GM21390 (cell line): ENCODE results near the gene MYEOV.

Source experiments
- ATAC-seq: cut with Tn5 transposase; IDR thresholded peaks from one replicate; pipeline ENCODE4 v1.9.1; 2021; ENCODE audit not compliant: unreplicated experiment

Gene MYEOV

GRCh38 chr11:69339041-69339733 is 45.2 kb downstream of the MYEOV start:
- no peak for ATAC-seq

GRCh38 chr11:69339983-69340565 is 46.1 kb downstream of the MYEOV start:
- no peak for ATAC-seq

GRCh38 chr11:69342588-69343330 is 48.8 kb downstream of the MYEOV start:
- ATAC-seq: no peak

- no peak for ATAC-seq
These were observed 49.7 kb downstream of the MYEOV start for GRCh38 chr11:69343401-69344321.

GRCh38 chr11:69344570-69345145 is 50.7 kb downstream of the MYEOV start:
- no peak for ATAC-seq
